ENCODE results near the gene CCDC80. TPM values are rescaled to one million over a fixed set of nuclear protein-coding genes. Genes with fewer than 3 reads are reported as not detected.

The CCDC80 gene
- total RNA-seq, 2 experiments from 2014 or later: not detected

- H3K4me1 Mint-ChIP-seq (ENCODE audit: low read depth): peaks cover 18% of the 10 kb centered on the region
- DNase-seq (no peak), ATAC-seq (no peak)
- intact Hi-C loops (cut with micrococcal nuclease): loop anchor here (5.0 to 10.0 kb wide), 2 partner anchors 92 to 174 kb away; no protein-coding TSS in a partner anchor
- POLR2A ChIA-PET: no interaction called here
- TF ChIP-seq, protein P1, sequence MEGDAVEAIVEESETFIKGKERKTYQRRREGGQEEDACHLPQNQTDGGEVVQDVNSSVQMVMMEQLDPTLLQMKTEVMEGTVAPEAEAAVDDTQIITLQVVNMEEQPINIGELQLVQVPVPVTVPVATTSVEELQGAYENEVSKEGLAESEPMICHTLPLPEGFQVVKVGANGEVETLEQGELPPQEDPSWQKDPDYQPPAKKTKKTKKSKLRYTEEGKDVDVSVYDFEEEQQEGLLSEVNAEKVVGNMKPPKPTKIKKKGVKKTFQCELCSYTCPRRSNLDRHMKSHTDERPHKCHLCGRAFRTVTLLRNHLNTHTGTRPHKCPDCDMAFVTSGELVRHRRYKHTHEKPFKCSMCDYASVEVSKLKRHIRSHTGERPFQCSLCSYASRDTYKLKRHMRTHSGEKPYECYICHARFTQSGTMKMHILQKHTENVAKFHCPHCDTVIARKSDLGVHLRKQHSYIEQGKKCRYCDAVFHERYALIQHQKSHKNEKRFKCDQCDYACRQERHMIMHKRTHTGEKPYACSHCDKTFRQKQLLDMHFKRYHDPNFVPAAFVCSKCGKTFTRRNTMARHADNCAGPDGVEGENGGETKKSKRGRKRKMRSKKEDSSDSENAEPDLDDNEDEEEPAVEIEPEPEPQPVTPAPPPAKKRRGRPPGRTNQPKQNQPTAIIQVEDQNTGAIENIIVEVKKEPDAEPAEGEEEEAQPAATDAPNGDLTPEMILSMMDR (IDR thresholded peaks at IDR 0.05): no peak
- no peak overlapping the region for H3K4me3 Mint-ChIP-seq
- H3K9me3 Mint-ChIP-seq: no peaks in the 10 kb centered on the region
- H3K27ac Mint-ChIP-seq: no peak overlapping the region
- H3K27me3 Mint-ChIP-seq: peaks cover 13% of the 10 kb centered on the region
- H3K36me3 Mint-ChIP-seq (ENCODE audit: low read depth): no peaks in the 10 kb centered on the region
- CTCF ChIA-PET: interaction anchor here (1.2 to 2.5 kb wide), 4 partner anchors 14 to 339 kb away, joined by 3 to 8 read pairs (median 6); no protein-coding TSS in a partner anchor
These were observed 540 bp downstream of the CCDC80 start for GRCh38 chr3:112640276-112640929.

GRCh38 chr3:112639455-112640225 lies 1.3 kb downstream of the CCDC80 start:
- DNase-seq: no peak
- POLR2A ChIA-PET: interaction anchor here (0.7 kb wide), 1 partner anchor 138 kb away, joined by 3 read pairs; no protein-coding TSS in a partner anchor
- Mint-ChIP-seq H3K4me3 (no peak overlapping the region), H3K27ac (no peak overlapping the region), H3K4me1 (ENCODE audit: low read depth) (peaks cover 23% of the 10 kb centered on the region), H3K9me3 (no peaks in the 10 kb centered on the region), H3K27me3 (peaks cover 12% of the 10 kb centered on the region), H3K36me3 (ENCODE audit: low read depth) (no peaks in the 10 kb centered on the region)
- CTCF ChIA-PET: interaction anchor here (1.2 to 2.5 kb wide), 4 partner anchors 15 to 340 kb away, joined by 3 to 8 read pairs (median 6); no protein-coding TSS in a partner anchor
- ATAC-seq: no peak
- TF ChIP-seq, protein P1 (IDR thresholded peaks at IDR 0.05): no peak
- intact Hi-C loops (cut with micrococcal nuclease): loop anchor here (5.0 to 10.0 kb wide), 2 partner anchors 93 to 175 kb away; no protein-coding TSS in a partner anchor

- no peak for DNase-seq
- peaks cover 13% of the 10 kb centered on the region for H3K4me1 Mint-ChIP-seq (ENCODE audit: low read depth)
- H3K27ac Mint-ChIP-seq: no peak overlapping the region
- POLR2A ChIA-PET: no interaction called here
- H3K9me3 Mint-ChIP-seq: no peaks in the 10 kb centered on the region
- H3K36me3 Mint-ChIP-seq (ENCODE audit: low read depth): no peaks in the 10 kb centered on the region
- intact Hi-C loops (cut with micrococcal nuclease): no loop called here
- peaks cover 9% of the 10 kb centered on the region for H3K27me3 Mint-ChIP-seq
- CTCF ChIA-PET: interaction anchor here (1.6 to 4.8 kb wide), 5 partner anchors 16 to 341 kb away, joined by 6 to 28 read pairs (median 8); no protein-coding TSS in a partner anchor
- no peak overlapping the region for H3K4me3 Mint-ChIP-seq
- ATAC-seq: no peak
- TF ChIP-seq, protein P1 (IDR thresholded peaks at IDR 0.05): no peak
These were observed 2.5 kb downstream of the CCDC80 start for GRCh38 chr3:112638327-112639020.

DNA sequence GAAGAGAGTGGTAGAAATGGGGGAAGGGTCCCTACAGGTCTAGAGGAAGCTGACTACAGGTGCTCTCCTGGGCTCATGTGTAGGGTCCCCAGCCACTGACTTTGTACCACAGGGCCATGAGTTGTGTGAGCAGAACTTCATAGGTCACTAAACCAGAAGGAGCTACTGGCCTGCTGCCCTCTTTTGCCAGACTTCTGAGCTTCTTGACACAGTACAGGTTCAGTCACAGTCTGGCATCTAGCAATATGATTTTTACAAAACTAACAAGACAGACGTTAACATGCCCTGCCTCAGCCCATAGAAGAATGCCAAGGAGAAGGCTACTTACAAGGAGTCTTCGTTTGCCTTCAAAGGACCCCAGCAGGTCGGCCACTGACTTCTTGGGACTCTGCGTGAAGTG lies 3.2 kb downstream of the CCDC80 start:
- no peak overlapping the region for H3K27ac Mint-ChIP-seq
- ATAC-seq: no peak
- peaks cover 8% of the 10 kb centered on the region for H3K27me3 Mint-ChIP-seq
- no peak overlapping the region for H3K4me3 Mint-ChIP-seq
- TF ChIP-seq, protein P1 (IDR thresholded peaks at IDR 0.05): no peak
- ChIA-PET POLR2A (no interaction called here), CTCF (interaction anchor here (0.9 to 4.8 kb wide), 4 partner anchors 10 to 342 kb away, joined by 4 to 28 read pairs (median 10); no protein-coding TSS in a partner anchor)
- H3K9me3 Mint-ChIP-seq: no peaks in the 10 kb centered on the region
- H3K36me3 Mint-ChIP-seq (ENCODE audit: low read depth): no peaks in the 10 kb centered on the region
- H3K4me1 Mint-ChIP-seq (ENCODE audit: low read depth): peaks cover 8% of the 10 kb centered on the region
- intact Hi-C loops (cut with micrococcal nuclease): no loop called here
- DNase-seq: no peak

Data from activated CD8-positive, alpha-beta T cell treated with anti-CD3 and anti-CD28 coated beads for 36 hours (primary cell).